ENCODE results near the gene INKA2.
"Not testable (repeated sequence)": the region's sequence is repeated elsewhere in the genome, so short reads cannot be mapped to it uniquely, and the experiment has no call there.

The INKA2 gene

GRCh38 chr1:111742938-111743549, 3.8 kb upstream of the INKA2 start (continued):
- TF ChIP-seq BACH2 (CRISPR knock-in tag; IDR thresholded peaks at IDR 0.05; ENCODE audit: borderline replicate concordance) (no peak), ZFP30 (CRISPR knock-in tag; IDR thresholded peaks at IDR 0.05) (no peak), CREB5 (CRISPR knock-in tag; IDR thresholded peaks at IDR 0.05; ENCODE audit: low read depth) (no peak), ZC3H10 (CRISPR knock-in tag; IDR thresholded peaks at IDR 0.05) (no peak)

- ATAC-seq, result not testable (repeated sequence)
Measured at GRCh38 chr1:111742292-111742691, 3.1 kb upstream of the INKA2 start.

- ATAC-seq, result peak; percentile 78
- no peak for TF ChIP-seq CSRNP3 (CRISPR knock-in tag; IDR thresholded peaks at IDR 0.05)
- no peak for TF ChIP-seq GLIS3 (CRISPR knock-in tag; IDR thresholded peaks at IDR 0.05)
- no peak for TF ChIP-seq TOX (CRISPR knock-in tag; IDR thresholded peaks at IDR 0.05; ENCODE audit: borderline replicate concordance)
- no peak for TF ChIP-seq ISL1 (CRISPR knock-in tag; IDR thresholded peaks at IDR 0.05)
- TF ChIP-seq ZC3H10 (CRISPR knock-in tag; IDR thresholded peaks at IDR 0.05), result no peak
- no peak for TF ChIP-seq PATZ1 (CRISPR knock-in tag; IDR thresholded peaks at IDR 0.05; ENCODE audit: borderline replicate concordance)
- TF ChIP-seq CSDC2 (CRISPR knock-in tag; IDR thresholded peaks at IDR 0.05), result no peak
- TF ChIP-seq CREB5 (CRISPR knock-in tag; IDR thresholded peaks at IDR 0.05; ENCODE audit: low read depth), result no peak
- no peak for TF ChIP-seq ZNF565 (CRISPR knock-in tag; conservative IDR thresholded peaks at IDR 0.05; ENCODE audit: low read depth)
- TF ChIP-seq OSR1 (CRISPR knock-in tag; IDR thresholded peaks at IDR 0.05), result no peak
- no peak for TF ChIP-seq ZFP30 (CRISPR knock-in tag; IDR thresholded peaks at IDR 0.05)
- no peak for TF ChIP-seq ZFP3 (CRISPR knock-in tag; IDR thresholded peaks at IDR 0.05)
- no peak for TF ChIP-seq RARB (CRISPR knock-in tag; IDR thresholded peaks at IDR 0.05)
- TF ChIP-seq ZNF8 (CRISPR knock-in tag; IDR thresholded peaks at IDR 0.05), result no peak
- no peak for TF ChIP-seq TCF4 (CRISPR knock-in tag; IDR thresholded peaks at IDR 0.05; ENCODE audit: borderline replicate concordance)
- no peak for TF ChIP-seq ZNF70 (CRISPR knock-in tag; IDR thresholded peaks at IDR 0.05)
- no peak for TF ChIP-seq POU6F1 (CRISPR knock-in tag; IDR thresholded peaks at IDR 0.05; ENCODE audit: borderline replicate concordance, low read depth)
- no peak for TF ChIP-seq ESRRG (CRISPR knock-in tag; IDR thresholded peaks at IDR 0.05)
- TF ChIP-seq ARNTL (CRISPR knock-in tag; IDR thresholded peaks at IDR 0.05; ENCODE audit: borderline replicate concordance, low read depth), result no peak
- no peak for TF ChIP-seq PPARA (CRISPR knock-in tag; IDR thresholded peaks at IDR 0.05; ENCODE audit: borderline replicate concordance)
Measured at GRCh38 chr1:111739925-111740765, 950 bp upstream of the INKA2 start.
